ENCODE results near the gene DPH5.

The DPH5 gene

GRCh38 chr1:100971021-100971420, 54.6 kb downstream of the DPH5 start:
- CTCF ChIA-PET = interaction anchor here (1.3 kb wide), 1 partner anchor 317 kb away, joined by 6 read pairs; no protein-coding TSS in a partner anchor
- no peak overlapping the region for H3K4me3 ChIP-seq (ENCODE audit: low read depth, low read length)
- no peak for DNase-seq (ENCODE audit: low read depth, low spot score)
- POLR2A ChIA-PET = no interaction called here
- no peak for TF ChIP-seq CTCF (IDR thresholded peaks at IDR 0.05; ENCODE audit: insufficient read depth, low read length, missing control alignments)

- DNase-seq (ENCODE audit: low read depth, low spot score) = no peak
- CTCF ChIA-PET = interaction anchor here (1.0 to 1.5 kb wide), 2 partner anchors 9 to 269 kb away, joined by 3 read pairs; no protein-coding TSS in a partner anchor
- TF ChIP-seq CTCF (IDR thresholded peaks at IDR 0.05; ENCODE audit: insufficient read depth, low read length, missing control alignments) = no peak
- no peak overlapping the region for H3K4me3 ChIP-seq (ENCODE audit: low read depth, low read length)
- POLR2A ChIA-PET = no interaction called here
Observed at GRCh38 chr1:100969327-100969726, 56.3 kb downstream of the DPH5 start.

- ChIA-PET POLR2A (no interaction called here), CTCF (interaction anchor here (1.0 kb wide), 1 partner anchor 270 kb away, joined by 3 read pairs; no protein-coding TSS in a partner anchor)
- no peak for TF ChIP-seq CTCF (IDR thresholded peaks at IDR 0.05; ENCODE audit: insufficient read depth, low read length, missing control alignments)
- no peak overlapping the region for H3K4me3 ChIP-seq (ENCODE audit: low read depth, low read length)
- DNase-seq (ENCODE audit: low read depth, low spot score) = no peak
Observed at GRCh38 chr1:100968621-100969020, 57.0 kb downstream of the DPH5 start.

GRCh38 chr1:100960098-100960497, 65.5 kb downstream of the DPH5 start:
- POLR2A ChIA-PET = no interaction called here

GRCh38 chr1:100959502-100960060, 66.0 kb downstream of the DPH5 start:
- DNase-seq (ENCODE audit: low read depth, low spot score) = no peak
- CTCF ChIA-PET = interaction anchor here (1.9 to 2.5 kb wide), 4 partner anchors 9 to 328 kb away, joined by 4 to 12 read pairs (median 9); no protein-coding TSS in a partner anchor
- H3K4me3 ChIP-seq (ENCODE audit: low read depth, low read length) = no peak overlapping the region
- POLR2A ChIA-PET = interaction anchor here (0.6 kb wide), 1 partner anchor 289 kb away, joined by 3 read pairs; no protein-coding TSS in a partner anchor
- TF ChIP-seq CTCF (IDR thresholded peaks at IDR 0.05; ENCODE audit: insufficient read depth, low read length, missing control alignments) = no peak

More at GRCh38 chr1:100960098-100960497, 65.5 kb downstream of the DPH5 start:
- DNase-seq (ENCODE audit: low read depth, low spot score) = no peak
- CTCF ChIA-PET = interaction anchor here (1.5 to 2.5 kb wide), 5 partner anchors 9 to 328 kb away, joined by 3 to 12 read pairs (median 7); no protein-coding TSS in a partner anchor
- no peak for TF ChIP-seq CTCF (IDR thresholded peaks at IDR 0.05; ENCODE audit: insufficient read depth, low read length, missing control alignments)
- H3K4me3 ChIP-seq (ENCODE audit: low read depth, low read length) = no peak overlapping the region

- TF ChIP-seq CTCF (IDR thresholded peaks at IDR 0.05; ENCODE audit: insufficient read depth, low read length, missing control alignments) = no peak
- no peak overlapping the region for H3K4me3 ChIP-seq (ENCODE audit: low read depth, low read length)
- CTCF ChIA-PET = interaction anchor here (1.1 to 3.4 kb wide), 2 partner anchors 283 to 333 kb away, joined by 5 to 11 read pairs; no protein-coding TSS in a partner anchor
- POLR2A ChIA-PET = no interaction called here
- DNase-seq (ENCODE audit: low read depth, low spot score) = peak; percentile 67
Observed at GRCh38 chr1:100955322-100955721, 70.3 kb downstream of the DPH5 start.
